GM12864 (cell line): ENCODE measurements around the gene PLIN3.

Source experiments
- DNase-seq: peaks from one replicate; pipeline ENCODE4 v3.0.0-alpha.2; 2011; ENCODE audit warnings: low read depth
- H3K4me3 ChIP-seq: 2 replicates; pipeline ENCODE4 v1.5.1; 2011; ENCODE audit warnings: mild to moderate bottlenecking, low read depth, low read length, control low read depth
- CTCF ChIP-seq: IDR thresholded peaks from 2 replicates; pipeline ENCODE4 v1.5.1; 2011; ENCODE audit warnings: low read depth, mild to moderate bottlenecking, moderate library complexity, low read length, control low read depth, inconsistent platforms; ENCODE audit errors: missing control alignments

PLIN3 gene

GRCh38 chr19:4911314-4911713 is 43.8 kb upstream of the PLIN3 start:
- TF ChIP-seq CTCF, result no peak
- no peak for DNase-seq
- peak overlapping the region; percentile 54 for H3K4me3 ChIP-seq

GRCh38 chr19:4910594-4911281 is 43.3 kb upstream of the PLIN3 start:
- no peak for DNase-seq
- TF ChIP-seq CTCF, result no peak
- H3K4me3 ChIP-seq, result peak overlapping the region; percentile 54

GRCh38 chr19:4909897-4910593 is 42.6 kb upstream of the PLIN3 start:
- peak; percentile 54 for DNase-seq
- peak overlapping the region; percentile 73 for H3K4me3 ChIP-seq

GRCh38 chr19:4909156-4909896 is 41.9 kb upstream of the PLIN3 start, which contains the start of gene UHRF1:
Gene UHRF1 (plus strand): TSS chr19:4909501. CDS start chr19:4910886, 1,385 bp downstream.
- no peak for TF ChIP-seq CTCF
- peak within 1 kb of the TSS; percentile 73 for H3K4me3 ChIP-seq
- no peak for DNase-seq

More at GRCh38 chr19:4909897-4910593, 42.6 kb upstream of the PLIN3 start:
- no peak for TF ChIP-seq CTCF

- DNase-seq, result no peak
- peak overlapping the region; percentile 73 for H3K4me3 ChIP-seq
Observed at GRCh38 chr19:4908781-4909155, 41.3 kb upstream of the PLIN3 start.

GRCh38 chr19:4908360-4908759 is 40.9 kb upstream of the PLIN3 start:
- TF ChIP-seq CTCF, result no peak
- no peak for DNase-seq
- H3K4me3 ChIP-seq, result no peak overlapping the region

More at GRCh38 chr19:4908781-4909155, 41.3 kb upstream of the PLIN3 start:
- no peak for TF ChIP-seq CTCF
